Smooth muscle cell of the coronary artery (primary cell): ENCODE data around the gene PLPP3. TPM values are rescaled to one million over a fixed set of nuclear protein-coding genes. Genes with fewer than 3 reads are reported as not detected.

ENCODE experiments used
- total RNA-seq: library from RNA; depleted of rRNA; stranded (reverse); fragments of >200 nt; gene quantifications from 2 replicates; pipeline ENCODE4 v1.2.3, GENCODE V29; 2014; ENCODE audit warnings: low replicate concordance

Gene PLPP3
- 26.1 and 246 TPM in 2 replicates for total RNA-seq

DNA sequence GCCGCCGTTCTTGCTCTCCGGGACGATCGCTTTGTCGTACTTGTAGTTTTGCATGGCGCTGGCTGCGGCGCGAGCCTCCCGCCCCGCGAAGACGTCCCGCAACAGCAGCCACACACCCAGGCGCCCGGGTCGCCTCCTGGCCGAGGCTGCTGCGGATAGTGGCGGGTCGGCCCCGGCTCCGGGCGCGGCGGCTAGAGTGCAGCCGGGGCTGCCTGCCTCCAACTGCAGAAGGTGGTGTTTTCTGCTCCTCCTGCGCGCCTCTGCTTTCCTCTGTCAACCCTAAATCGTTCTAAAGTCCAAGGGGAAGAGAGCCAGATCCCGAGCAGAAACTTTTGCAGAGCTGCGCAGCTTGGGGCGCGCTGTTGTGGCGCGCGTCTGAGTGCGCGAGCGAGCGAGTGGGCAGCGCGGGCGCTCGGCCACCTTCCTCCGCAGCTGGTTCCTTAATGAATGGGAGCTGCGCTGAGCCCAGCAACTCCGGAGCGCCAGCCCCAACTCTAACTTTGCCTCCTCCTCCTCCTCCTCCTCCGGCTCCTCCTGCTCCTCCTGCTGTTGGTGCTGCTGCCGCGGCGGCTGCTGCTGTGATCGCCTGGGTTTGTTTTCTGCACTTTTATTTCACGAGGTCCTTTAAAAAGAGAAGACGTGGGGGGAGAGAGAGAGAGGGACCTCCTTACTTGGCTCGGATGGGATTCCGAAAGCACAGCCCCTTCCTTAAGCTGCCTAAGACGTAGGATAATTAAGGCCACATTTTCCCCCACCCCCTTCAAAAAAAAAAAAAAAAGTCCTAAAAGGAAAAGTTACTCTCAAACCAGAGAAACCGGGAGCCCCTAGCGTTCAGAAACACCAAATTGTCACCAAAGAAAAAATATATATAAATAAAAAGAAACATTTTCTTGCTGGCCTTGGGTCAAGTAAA, at the start of gene PLPP3:
TSS of gene PLPP3 (minus strand) at position 601 of the 913 bp plus-strand sequence. CDS start at position 54, 547 bp downstream.

Other genes starting within 250 kb of the PLPP3 start
- gene PRKAA2, start 65.8 kb upstream of the PLPP3 start, total RNA-seq = 0.70 and 1.5 TPM in 2 replicates
- gene FYB2, start 239.8 kb upstream of the PLPP3 start, total RNA-seq = not detected in 2 replicates